Gastrocnemius medialis (tissue), 4 donors: ENCODE data around the gene CCDC54. TPM values are rescaled to one million over a fixed set of nuclear protein-coding genes. Genes with fewer than 3 reads are reported as not detected.

ENCODE experiments used
- ATAC-seq, 2 donors: fragments of 150-250 bp; one replicate each; pipeline ENCODE4 v1.9.1; 2016
- DNase-seq, 2 donors: peaks; one replicate each; pipeline ENCODE4 v3.0.0-alpha.2; 2019
- H3K27ac ChIP-seq, 4 donors: fragments of 200-600 bp; sonication (generic); 1 replicate in 1 of 4; 2 replicates in 3 of 4; pipeline ENCODE4 v1.5.1; 2016 to 2018; ENCODE audit warnings: mild to moderate bottlenecking in 2 of 4, moderate library complexity in 1 of 4
- H3K27me3 ChIP-seq, 3 donors: fragments of 200-600 bp; sonication (generic) in 2 of 3; 1 replicate in 1 of 3; 2 replicates in 2 of 3; pipeline versions ENCODE4 v1.5.1 to v1.6.0; 2016 to 2019; ENCODE audit warnings: mild to moderate bottlenecking in 1 of 3, moderate library complexity in 1 of 3
- H3K36me3 ChIP-seq, 2 donors: fragments of 200-600 bp; sonication (generic) in 1 of 2; one replicate each; pipeline ENCODE4 v1.5.1; 2017 to 2018
- H3K4me1 ChIP-seq, 2 donors: fragments of 200-600 bp; sonication (generic) in 1 of 2; one replicate each; pipeline ENCODE4 v1.5.1; 2016 to 2017; ENCODE audit warnings: mild to moderate bottlenecking in 2 of 2
- H3K4me3 ChIP-seq, 4 donors: fragments of 200-600 bp; sonication (generic) in 3 of 4; 1 replicate in 1 of 4; 2 replicates in 3 of 4; pipeline ENCODE4 v1.5.1; 2016 to 2019; ENCODE audit warnings: mild to moderate bottlenecking in 2 of 4
- H3K9me3 ChIP-seq, 3 donors: fragments of 200-600 bp; sonication (generic) in 2 of 3; 1 replicate in 1 of 3; 2 replicates in 2 of 3; pipeline ENCODE4 v1.5.1; 2016 to 2019
- CTCF ChIP-seq, 5 experiments: fragments of 450-650 bp in 3 of 5; fragments of 200-600 bp in 2 of 5; sonication (generic) in 2 of 5; IDR thresholded peaks in 4 of 5; conservative IDR thresholded peaks in 1 of 5; 1 replicate in 4 of 5; 2 replicates in 1 of 5; pipeline ENCODE4 v1.5.1; 2016 to 2019; ENCODE audit warnings: antibody characterized with exemption in 5 of 5, mild to moderate bottlenecking in 3 of 5, moderate library complexity in 3 of 5
- POLR2A ChIP-seq, 2 donors: fragments of 450-650 bp; IDR thresholded peaks; one replicate each; pipeline ENCODE4 v1.6.1; 2017; ENCODE audit warnings: antibody characterized with exemption in 2 of 2, mild to moderate bottlenecking in 2 of 2, moderate library complexity in 2 of 2
- in situ Hi-C, 4 donors: fragments of 200-750 bp; cut with MboI; loops; one replicate each; pipeline versions ENCODE4 v1.15.0 to v1.8.0; 2017; ENCODE audit warnings: low sequenced_read_pairs in 4 of 4
- intact Hi-C: fragments of 100-400 bp; cut with DNase I; formaldehyde crosslinking; loops from one replicate; pipeline ENCODE4 v1.15.1; 2023; ENCODE audit warnings: low total_unique reads
- total RNA-seq, 4 donors: library from RNA; depleted of rRNA; stranded (reverse); fragments of >200 nt; gene quantifications; one replicate each; pipeline versions ENCODE4 v1.1.0 to v1.2.3, GENCODE V29; 2016

The CCDC54 gene
- total RNA-seq, 4 donors from 2014 or later: not detected

- intact Hi-C loops: no loop called here
- DNase-seq (no peak), ATAC-seq (no peak)
- Histone ChIP-seq H3K9me3 (no peaks in the 10 kb centered on the region), H3K27ac (no peak overlapping the region), H3K4me3 (no peak overlapping the region), H3K27me3 (no peaks in the 10 kb centered on the region), H3K36me3 (no peaks in the 10 kb centered on the region), H3K4me1 (peaks cover 0 to 5% of the 10 kb centered on the region in 2 donors)
- in situ Hi-C loops: no loop called here
- no peak for TF ChIP-seq CTCF (IDR thresholded peaks at IDR 0.05 in 4 of 5, conservative IDR thresholded peaks at IDR 0.05 in 1 of 5)
- no peak for TF ChIP-seq POLR2A (IDR thresholded peaks at IDR 0.05)
Observed at GRCh38 chr3:107368654-107369398, 8.4 kb upstream of the CCDC54 start.

GRCh38 chr3:107369791-107370190 is 7.4 kb upstream of the CCDC54 start:
- no peak overlapping the region for H3K27ac ChIP-seq
- intact Hi-C loops: no loop called here
- in situ Hi-C loops: no loop called here
- ATAC-seq: no peak
- DNase-seq: no peak
- peaks cover 0 to 5% of the 10 kb centered on the region in 2 donors for H3K4me1 ChIP-seq
- H3K4me3 ChIP-seq: no peak overlapping the region
- no peaks in the 10 kb centered on the region for H3K27me3 ChIP-seq
- H3K9me3 ChIP-seq: no peaks in the 10 kb centered on the region
- TF ChIP-seq CTCF (IDR thresholded peaks at IDR 0.05 in 4 of 5, conservative IDR thresholded peaks at IDR 0.05 in 1 of 5): no peak
- TF ChIP-seq POLR2A (IDR thresholded peaks at IDR 0.05): no peak
- H3K36me3 ChIP-seq: no peaks in the 10 kb centered on the region

- ATAC-seq: no peak
- H3K9me3 ChIP-seq: no peaks in the 10 kb centered on the region
- no peaks in the 10 kb centered on the region for H3K27me3 ChIP-seq
- H3K36me3 ChIP-seq: no peaks in the 10 kb centered on the region
- intact Hi-C loops: no loop called here
- DNase-seq: no peak
- no peak overlapping the region for H3K4me3 ChIP-seq
- no peak overlapping the region for H3K27ac ChIP-seq
- TF ChIP-seq CTCF (IDR thresholded peaks at IDR 0.05 in 4 of 5, conservative IDR thresholded peaks at IDR 0.05 in 1 of 5) (no peak), POLR2A (IDR thresholded peaks at IDR 0.05) (no peak)
- peaks cover 0 to 5% of the 10 kb centered on the region in 2 donors for H3K4me1 ChIP-seq
- in situ Hi-C loops: no loop called here
Observed at GRCh38 chr3:107370907-107371306, 6.3 kb upstream of the CCDC54 start.

GRCh38 chr3:107372506-107372905 is 4.7 kb upstream of the CCDC54 start:
- H3K36me3 ChIP-seq: no peaks in the 10 kb centered on the region
- no peaks in the 10 kb centered on the region for H3K9me3 ChIP-seq
- H3K27me3 ChIP-seq: no peaks in the 10 kb centered on the region
- ATAC-seq (no peak), DNase-seq (no peak)
- no peak overlapping the region for H3K4me3 ChIP-seq
- H3K4me1 ChIP-seq: peaks cover 0 to 5% of the 10 kb centered on the region in 2 donors
- intact Hi-C loops (no loop called here), in situ Hi-C loops (no loop called here)
- no peak for TF ChIP-seq POLR2A (IDR thresholded peaks at IDR 0.05)
- no peak for TF ChIP-seq CTCF (IDR thresholded peaks at IDR 0.05 in 4 of 5, conservative IDR thresholded peaks at IDR 0.05 in 1 of 5)
- no peak overlapping the region for H3K27ac ChIP-seq

- ATAC-seq: no peak
Observed at GRCh38 chr3:107373896-107374295, 3.3 kb upstream of the CCDC54 start.

More at GRCh38 chr3:107373896-107374295, 3.3 kb upstream of the CCDC54 start:
- intact Hi-C loops: no loop called here
- Histone ChIP-seq H3K4me1 (peaks cover 0 to 5% of the 10 kb centered on the region in 2 donors), H3K27ac (no peak overlapping the region), H3K27me3 (no peaks in the 10 kb centered on the region), H3K9me3 (no peaks in the 10 kb centered on the region), H3K36me3 (no peaks in the 10 kb centered on the region), H3K4me3 (no peak overlapping the region)
- no peak for DNase-seq
- in situ Hi-C loops: no loop called here
- TF ChIP-seq POLR2A (IDR thresholded peaks at IDR 0.05) (no peak), CTCF (IDR thresholded peaks at IDR 0.05 in 4 of 5, conservative IDR thresholded peaks at IDR 0.05 in 1 of 5) (no peak)
